GM23248 (cell line): ENCODE data around the gene ZNF785.

Source experiments
- EZH2 ChIP-seq: fragments of 200-600 bp; sonication (generic); IDR thresholded peaks from 2 replicates; pipeline ENCODE4 v1.6.1; 2018; ENCODE audit warnings: antibody characterized with exemption, mild to moderate bottlenecking; ENCODE audit not compliant: insufficient read depth, poor library complexity, severe bottlenecking
- EZH2phosphoT487 ChIP-seq: fragments of 200-600 bp; sonication (generic); IDR thresholded peaks from 2 replicates; pipeline ENCODE4 v1.6.1; 2018; ENCODE audit warnings: antibody characterized with exemption, moderate library complexity, mild to moderate bottlenecking, low read depth; ENCODE audit not compliant: insufficient read depth

DNA sequence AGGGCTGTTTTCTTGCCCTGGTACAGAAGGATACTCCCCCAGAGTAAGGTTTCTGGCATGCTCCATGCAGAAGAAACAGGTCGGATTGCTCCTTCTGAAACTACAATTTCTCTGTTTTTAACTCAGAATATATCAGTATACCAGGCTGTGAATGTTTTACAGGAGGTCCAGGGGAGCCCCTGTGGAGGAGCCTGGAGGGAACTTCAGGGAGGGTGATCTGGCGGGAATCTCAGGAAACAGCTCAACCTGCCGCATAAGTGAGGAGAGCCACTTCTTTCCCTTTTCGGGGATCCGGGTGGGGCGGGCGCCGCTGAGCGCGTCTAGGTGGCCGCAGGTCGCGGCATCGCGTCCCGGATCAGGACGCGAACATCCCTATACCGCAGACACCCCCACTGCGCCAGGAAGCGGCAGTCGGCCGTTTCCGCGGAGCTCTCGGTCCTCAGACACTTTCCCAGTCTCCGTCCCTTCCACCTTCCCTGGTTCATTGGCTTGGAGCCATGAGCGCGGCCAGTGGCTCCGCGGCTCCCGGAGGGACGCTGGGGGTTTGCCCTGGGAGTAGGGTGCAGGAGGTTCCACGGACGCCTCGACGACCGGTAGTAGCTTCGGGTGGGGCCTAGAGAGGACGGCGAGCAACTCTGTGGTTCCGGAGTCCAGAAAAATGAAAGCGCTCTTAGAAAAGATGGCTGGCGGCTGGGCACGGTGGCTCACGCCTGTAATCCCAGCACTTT, 24.2 kb downstream of the ZNF785 start:
- TF ChIP-seq EZH2phosphoT487 (no peak), EZH2 (no peak)
